NCI-H2171 (cell line): ENCODE results near the gene UMODL1.

ENCODE experiments used
- DNase-seq: peaks from one replicate; lab custom pipeline; 2025; lab: John Stamatoyannopoulos, UW

Gene UMODL1

GRCh38 chr21:42071146-42071737 lies at the start of gene UMODL1:
TSS of gene UMODL1 (plus strand) at chr21:42071317. CDS start at chr21:42071317, 0 bp downstream.
- peak; percentile 79 for DNase-seq

GRCh38 chr21:42021371-42022090 lies 49.6 kb upstream of the UMODL1 start:
- DNase-seq = no peak

- DNase-seq = no peak
Observed at GRCh38 chr21:42022091-42022430, 49.1 kb upstream of the UMODL1 start.

GRCh38 chr21:42022906-42023305 lies 48.2 kb upstream of the UMODL1 start:
- DNase-seq = no peak

- no peak for DNase-seq
Observed at GRCh38 chr21:42025376-42026081, 45.6 kb upstream of the UMODL1 start.

- no peak for DNase-seq
Observed at GRCh38 chr21:42026082-42026435, 45.1 kb upstream of the UMODL1 start.

- no peak for DNase-seq
Observed at GRCh38 chr21:42027085-42027821, 43.9 kb upstream of the UMODL1 start.

- DNase-seq = no peak
Observed at GRCh38 chr21:42027822-42028765, 43.0 kb upstream of the UMODL1 start.

GRCh38 chr21:42028766-42029425 lies 42.2 kb upstream of the UMODL1 start:
- no peak for DNase-seq

- DNase-seq = no peak
Observed at GRCh38 chr21:42030311-42030710, 40.8 kb upstream of the UMODL1 start.

- DNase-seq = no peak
Observed at GRCh38 chr21:42031241-42031640, 39.9 kb upstream of the UMODL1 start.

- DNase-seq = no peak
Observed at GRCh38 chr21:42031816-42032215, 39.3 kb upstream of the UMODL1 start.

- DNase-seq = no peak
Observed at GRCh38 chr21:42032266-42032665, 38.9 kb upstream of the UMODL1 start.

- DNase-seq = no peak
Observed at GRCh38 chr21:42032968-42033367, 38.1 kb upstream of the UMODL1 start.

- DNase-seq = no peak
Observed at GRCh38 chr21:42036313-42036712, 34.8 kb upstream of the UMODL1 start.

GRCh38 chr21:42037516-42037915 lies 33.6 kb upstream of the UMODL1 start:
- no peak for DNase-seq

- DNase-seq = no peak
Observed at GRCh38 chr21:42037943-42038342, 33.2 kb upstream of the UMODL1 start.

GRCh38 chr21:42038393-42038792 lies 32.7 kb upstream of the UMODL1 start:
- no peak for DNase-seq

GRCh38 chr21:42038826-42039425 lies 32.2 kb upstream of the UMODL1 start:
- peak; percentile 69 for DNase-seq

- peak; percentile 62 for DNase-seq
Observed at GRCh38 chr21:42039470-42039901, 31.6 kb upstream of the UMODL1 start.
